Smooth muscle cell of the brain vasculature (primary cell): Measurements from ENCODE around the gene GMCL2.

Experiments
- DNase-seq: peaks from one replicate; pipeline ENCODE4 v3.0.0-alpha.2; 2012; ENCODE audit warnings: low read depth, low spot score

GMCL2 gene

DNA sequence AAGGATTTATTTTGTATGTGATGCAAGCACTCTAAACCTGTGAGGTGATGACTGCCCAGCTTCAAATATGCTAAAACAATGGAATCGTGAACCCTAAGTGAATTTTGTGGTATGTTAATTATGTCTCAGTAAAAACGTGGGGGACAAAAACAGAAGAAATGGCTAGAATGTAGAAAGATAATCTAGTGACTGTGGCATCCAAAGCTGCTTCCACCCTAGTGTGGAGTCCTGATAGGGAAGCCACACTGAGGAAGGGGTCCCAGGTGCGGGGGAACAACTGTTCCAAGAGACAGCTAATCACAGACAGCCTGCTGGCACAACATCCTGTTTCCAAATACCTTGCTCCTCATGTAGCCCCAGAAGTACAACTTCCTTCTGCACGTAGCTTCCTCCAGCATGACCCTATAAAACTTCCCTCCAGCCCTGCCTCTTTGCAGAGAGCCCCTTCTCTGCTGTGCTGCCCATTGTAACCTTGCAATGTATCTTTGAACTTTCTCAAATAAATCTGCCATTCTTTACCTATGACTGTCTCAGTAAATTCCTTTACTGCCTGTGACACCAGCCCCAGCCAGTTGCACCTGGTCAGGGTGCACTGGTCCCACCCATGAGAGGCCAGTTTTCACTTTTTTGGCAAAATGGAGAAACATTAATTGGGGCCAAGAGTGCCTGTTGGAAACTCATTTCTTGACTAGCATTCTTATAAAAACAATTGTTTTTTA, 4.9 kb downstream of the GMCL2 start:
- no peak for DNase-seq

DNA sequence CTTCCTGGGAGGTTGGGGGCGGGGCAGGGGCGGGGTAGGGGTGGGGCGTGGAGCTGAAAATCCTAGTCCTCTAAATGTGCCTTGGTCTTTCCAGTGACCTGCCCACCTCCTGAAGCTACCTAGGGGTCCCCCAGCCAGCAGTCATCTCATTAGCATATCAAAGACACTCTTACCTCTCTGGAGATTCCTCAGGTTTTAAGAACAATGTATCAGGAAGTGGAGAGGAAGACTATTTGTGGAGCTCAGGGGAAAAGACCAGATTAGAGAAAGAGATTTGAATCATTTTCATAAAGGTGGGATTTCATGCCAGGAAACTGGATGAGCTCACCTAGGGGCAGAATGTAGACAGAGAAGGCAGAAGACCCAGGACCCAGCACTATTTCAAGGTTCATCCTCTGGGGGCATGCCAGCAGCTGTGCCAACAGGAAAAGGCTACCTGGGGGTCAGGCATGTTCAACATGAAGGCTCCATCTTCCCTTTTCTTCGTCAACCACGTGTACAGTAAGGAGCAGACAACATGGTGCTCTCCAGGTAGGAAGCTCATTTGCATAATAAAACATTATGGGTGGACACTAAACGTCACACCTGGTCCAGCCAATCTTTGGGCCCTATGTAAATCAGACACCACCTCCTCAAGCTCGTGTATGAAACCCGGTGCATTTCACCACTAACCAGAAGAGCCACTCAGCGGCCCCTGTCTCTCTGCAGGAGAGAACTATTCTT, 6.9 kb downstream of the GMCL2 start:
- no peak for DNase-seq

DNA sequence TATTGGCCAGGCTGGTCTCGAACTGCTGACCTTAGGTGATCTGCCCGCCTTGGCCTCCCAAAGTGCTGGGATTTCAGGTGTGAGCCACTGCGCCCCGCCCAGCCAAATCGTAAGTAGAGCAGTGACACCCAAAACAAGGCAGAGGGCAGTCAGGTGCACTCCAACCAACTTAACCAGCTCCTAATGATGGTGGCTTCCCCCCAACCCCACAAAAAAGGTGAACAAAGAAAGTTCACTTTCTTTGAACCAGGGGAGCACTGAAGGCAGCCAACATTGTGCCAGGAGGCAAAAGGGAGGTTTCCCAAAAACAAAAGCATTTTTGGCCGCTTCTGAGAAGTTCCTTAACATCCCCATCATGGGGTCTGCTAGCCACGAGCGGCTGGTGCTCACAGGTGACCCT, 9.6 kb downstream of the GMCL2 start:
- DNase-seq: no peak

DNA sequence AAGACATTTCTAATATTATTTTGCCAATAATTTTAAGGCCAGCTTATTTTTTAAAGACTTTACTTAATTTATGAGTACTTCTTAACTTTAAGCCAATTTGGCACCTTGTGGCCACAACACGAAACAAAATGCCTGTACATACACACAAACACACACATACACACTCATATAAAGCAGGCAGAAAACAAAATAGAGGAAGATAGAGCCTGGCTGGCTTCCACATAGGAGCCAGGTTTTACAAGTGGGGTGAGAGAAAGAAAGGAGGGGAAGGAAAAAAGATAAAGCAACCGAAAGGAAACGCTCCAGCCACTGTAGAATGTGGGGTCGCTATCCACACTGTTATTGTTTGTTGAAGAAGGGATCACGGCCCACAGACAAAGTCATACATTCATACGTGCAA, 10.4 kb downstream of the GMCL2 start:
- DNase-seq: no peak

DNA sequence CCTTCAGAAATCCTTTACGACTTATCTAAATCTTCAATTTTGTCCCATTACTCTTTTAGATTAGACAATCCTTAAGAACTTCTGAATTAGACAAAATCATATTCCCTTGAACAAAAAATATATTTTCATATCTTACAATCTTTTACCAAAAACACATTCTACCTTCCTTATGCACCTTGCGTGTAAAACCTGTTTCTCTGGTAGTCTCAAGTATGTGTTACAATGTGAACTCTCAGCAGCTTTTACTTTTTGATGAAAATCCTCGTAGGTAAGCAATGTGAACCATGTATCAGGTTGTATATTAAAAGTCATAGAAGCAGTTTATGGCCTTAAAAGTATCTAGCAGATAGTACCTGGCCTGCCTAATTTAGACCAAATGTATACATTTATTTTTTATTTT, 12.7 kb downstream of the GMCL2 start:
- DNase-seq: no peak

DNA sequence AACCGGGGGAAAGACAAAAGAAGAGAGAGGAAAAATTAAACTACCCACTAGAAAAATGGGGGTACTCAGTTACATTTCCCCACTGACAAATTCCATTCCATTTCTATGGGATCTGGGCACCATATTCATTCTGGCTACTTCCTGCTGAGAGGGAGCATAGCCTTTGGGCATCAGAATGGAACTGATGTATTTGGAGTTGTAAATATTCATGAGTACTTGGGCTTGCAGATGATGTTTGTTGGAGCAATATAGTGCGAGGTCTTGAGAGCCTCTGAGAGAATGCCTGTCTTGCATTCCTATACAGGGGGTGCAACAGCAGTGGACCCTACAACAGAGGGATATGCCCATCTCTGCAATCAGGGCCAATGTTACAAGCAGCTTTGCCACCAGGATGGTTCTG, 16.7 kb downstream of the GMCL2 start:
- DNase-seq: no peak

DNA sequence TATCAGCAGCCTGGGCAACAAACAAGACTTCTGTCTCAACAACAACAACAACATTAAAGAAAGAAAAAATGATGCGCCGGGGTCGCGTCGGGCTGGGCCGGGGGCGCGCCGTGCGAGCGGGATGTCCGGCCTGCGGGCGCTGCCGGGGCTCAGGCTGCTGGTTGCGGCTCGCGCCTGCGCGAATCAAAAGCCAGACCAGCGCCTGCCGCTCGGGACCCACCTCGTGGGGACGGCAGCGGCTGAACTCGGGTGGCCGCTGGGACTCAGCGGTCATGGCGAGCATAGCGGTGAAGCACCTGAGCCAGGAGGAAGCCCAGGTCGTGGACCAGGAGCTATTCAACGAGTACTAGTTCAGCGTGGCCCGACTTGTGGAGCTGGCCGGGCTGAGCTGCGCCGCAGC, 21.6 kb downstream of the GMCL2 start:
- DNase-seq: no peak

DNA sequence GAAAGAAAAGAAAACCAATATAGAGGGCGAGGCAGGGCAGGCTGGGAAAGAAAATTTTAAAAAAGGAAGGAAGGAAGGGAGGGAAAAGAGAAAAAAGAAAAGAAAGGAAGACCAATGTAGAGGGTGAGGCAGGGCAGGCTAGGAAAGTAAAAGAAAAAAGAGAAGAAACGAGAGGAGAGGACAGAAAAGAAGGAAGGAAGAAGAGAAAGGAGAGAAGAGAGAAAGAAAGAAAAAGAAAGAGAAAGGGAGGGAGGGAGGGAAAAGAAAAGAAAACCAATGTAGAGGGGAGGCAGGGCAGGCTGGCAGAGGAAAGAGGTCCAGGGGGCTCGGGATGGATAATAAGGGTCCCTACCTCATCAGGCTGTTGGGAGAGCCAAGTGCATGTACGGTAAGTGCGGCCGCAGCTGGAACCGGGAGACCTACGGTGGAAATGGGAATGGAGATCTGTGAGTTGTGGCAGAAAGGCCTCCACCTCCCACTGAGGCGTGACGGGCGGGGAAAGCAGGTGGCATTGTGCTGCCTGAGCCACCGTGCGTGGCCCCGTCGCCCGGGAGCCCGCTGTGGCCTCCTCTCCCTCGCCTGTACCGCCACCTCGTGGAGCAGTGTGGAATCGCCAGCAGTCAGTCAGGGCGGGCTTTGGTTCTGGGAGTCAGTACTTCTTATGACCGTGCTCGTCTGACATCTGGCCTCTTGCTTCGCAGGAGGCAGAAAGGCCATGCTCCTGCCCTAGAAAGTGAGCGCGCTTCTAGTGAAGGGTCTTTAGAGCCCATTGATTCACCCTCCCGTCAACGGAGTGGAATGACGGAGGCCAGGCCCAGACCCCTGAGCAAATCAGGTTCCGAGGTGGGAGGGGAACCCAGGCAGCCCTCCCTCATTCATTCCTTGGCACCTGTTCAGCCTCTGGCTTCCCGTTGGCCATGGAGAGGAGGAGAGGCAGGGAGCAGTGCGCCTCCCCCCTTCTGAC, 23.1 kb downstream of the GMCL2 start:
- DNase-seq: peak; percentile 37

DNA sequence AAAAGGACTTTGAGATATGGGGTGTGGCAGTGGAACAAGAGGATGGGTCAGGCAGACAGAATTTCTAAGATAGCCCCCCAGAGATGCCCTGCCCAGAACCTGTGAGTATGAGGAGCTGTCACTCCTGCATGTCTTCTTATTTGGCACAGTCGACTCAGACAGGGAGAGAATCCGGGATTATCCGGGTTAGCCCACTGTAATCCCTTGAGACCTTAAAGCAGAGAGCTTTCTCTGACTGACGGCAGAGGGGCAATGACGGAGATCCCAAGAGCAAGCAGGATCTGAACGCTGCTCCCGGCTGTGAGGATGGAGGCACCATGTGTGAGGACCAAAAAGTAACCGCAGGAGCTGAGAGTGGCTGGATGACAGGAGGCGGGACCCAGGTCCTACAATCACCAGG, 24.7 kb downstream of the GMCL2 start:
- DNase-seq: no peak

DNA sequence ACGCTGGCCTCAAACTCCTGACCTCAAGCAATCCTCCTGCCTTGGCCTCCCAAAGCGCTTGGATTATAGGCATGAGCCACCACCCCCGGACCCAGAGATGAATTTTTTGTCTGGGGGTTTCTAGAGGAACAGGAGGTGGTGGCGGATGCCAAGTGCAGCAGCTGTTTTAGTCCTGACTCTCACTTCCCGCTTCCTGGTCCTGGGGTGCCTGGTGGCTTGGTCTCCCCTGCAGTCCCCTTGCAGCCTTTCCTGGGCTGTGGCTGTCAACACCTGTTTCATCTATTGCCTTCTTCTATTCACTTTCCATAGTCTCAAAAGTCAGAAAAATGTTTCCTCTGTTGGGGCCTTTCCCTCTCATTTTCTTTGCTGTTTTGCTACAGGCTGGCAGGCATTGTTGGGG, 27.0 kb downstream of the GMCL2 start:
- DNase-seq: no peak

DNA sequence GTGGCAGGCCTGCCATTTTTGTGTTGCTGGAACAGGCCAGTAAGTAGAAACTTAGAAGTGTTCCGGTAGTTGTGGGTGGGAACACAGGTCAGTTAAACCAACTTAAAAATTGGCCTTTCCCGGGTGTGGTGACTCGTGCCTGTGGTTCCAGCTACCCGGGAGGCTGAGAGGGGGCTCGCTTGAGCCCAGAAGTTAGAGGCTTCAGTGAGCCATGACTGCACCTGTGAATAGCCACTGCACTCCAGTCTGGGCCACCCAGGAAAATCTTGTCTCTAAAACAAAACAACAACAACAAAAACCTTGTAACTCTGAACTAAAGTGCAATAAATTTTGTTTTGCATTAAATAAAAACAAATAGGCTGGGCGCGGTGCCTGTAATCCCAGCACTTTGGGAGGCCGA, 32.1 kb downstream of the GMCL2 start:
- no peak for DNase-seq

DNA sequence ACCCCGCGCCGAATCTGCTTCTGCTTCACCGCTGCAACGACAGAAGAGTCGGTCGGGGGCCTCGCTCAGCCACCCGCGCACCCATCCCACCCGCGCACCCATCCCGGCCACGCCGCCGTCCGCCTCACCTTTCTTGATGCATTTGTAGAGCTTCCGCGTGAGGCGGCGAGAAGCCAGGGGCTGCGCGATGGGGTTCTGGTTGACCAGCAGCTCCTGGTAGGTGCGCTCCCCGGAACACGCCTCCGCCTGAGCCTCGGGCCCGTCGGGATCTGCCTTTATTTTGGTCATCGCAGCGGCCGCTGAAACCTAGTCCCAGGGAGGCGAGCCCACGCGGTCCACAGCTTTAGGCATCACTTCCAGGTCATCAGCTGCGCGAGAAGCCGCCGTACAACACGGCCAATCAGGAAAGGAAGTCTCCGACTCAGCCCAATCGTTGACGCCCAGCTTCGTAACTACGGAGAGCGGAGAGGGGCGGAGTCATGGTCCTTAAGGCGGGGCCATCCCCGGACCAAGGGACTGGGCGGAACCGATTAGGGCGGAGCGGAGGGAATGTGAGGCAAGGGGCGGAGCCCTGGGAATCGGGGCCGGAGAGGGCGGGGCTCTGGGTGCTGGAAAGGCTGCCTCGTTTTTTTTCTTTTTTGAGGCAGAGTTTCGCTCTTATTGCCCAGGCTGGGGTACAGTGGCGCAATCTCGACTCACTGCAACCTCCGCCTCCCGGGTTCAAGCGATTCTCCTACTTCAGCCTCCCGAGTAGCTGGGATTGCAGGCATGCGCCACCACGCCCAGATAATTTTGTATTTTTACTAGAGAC, 33.4 kb downstream of the GMCL2 start, which contains the start of gene NHP2:
Gene NHP2 (minus strand): TSS at position 356 of the 811 bp plus-strand sequence. CDS start 68 bp downstream, at position 288.
- DNase-seq: peak; percentile 97

DNA sequence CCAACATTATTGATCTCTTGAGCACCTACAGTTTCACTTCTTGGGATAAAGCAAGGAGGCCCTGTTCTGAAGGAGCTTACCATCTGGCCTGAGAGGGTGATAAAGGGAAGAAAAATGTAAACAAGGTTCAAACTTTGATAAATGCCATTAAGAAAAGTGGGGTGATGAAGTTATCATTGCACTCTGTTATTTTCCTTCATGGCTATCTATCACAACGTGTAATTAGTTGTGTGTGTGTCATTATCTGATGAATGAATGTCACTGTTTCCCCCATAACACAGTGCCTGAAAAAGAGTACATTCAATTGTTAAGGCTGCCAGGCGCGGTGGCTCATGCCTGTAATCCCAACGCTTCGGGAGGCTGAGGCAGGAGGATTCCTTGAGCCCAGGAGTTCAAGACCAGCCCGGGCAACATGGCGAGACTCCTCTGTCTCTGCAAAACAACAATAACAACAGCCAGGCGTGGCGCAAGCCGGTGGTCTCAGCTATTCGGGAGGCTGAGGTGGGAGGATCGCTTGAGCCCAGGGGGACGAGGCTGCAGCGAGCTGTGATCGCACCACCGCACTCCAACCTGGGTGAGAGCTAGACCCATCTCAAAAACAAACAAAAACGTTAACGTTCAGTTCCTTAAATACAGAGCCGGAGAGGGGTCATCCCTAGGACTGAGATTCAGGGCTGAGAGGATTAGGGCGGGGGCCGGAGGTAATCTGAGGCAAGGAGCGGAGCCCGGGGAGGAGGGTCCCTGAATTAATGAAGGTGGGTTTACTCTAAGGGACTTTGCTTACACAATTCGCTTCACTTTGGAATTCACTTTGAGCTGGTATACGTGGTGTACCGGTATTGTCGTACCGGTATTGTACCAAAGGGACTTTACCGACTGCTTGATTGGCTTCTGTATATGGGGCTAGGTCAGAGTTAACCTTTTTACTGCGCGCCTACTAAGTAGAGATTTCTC, 34.4 kb downstream of the GMCL2 start:
- no peak for DNase-seq

DNA sequence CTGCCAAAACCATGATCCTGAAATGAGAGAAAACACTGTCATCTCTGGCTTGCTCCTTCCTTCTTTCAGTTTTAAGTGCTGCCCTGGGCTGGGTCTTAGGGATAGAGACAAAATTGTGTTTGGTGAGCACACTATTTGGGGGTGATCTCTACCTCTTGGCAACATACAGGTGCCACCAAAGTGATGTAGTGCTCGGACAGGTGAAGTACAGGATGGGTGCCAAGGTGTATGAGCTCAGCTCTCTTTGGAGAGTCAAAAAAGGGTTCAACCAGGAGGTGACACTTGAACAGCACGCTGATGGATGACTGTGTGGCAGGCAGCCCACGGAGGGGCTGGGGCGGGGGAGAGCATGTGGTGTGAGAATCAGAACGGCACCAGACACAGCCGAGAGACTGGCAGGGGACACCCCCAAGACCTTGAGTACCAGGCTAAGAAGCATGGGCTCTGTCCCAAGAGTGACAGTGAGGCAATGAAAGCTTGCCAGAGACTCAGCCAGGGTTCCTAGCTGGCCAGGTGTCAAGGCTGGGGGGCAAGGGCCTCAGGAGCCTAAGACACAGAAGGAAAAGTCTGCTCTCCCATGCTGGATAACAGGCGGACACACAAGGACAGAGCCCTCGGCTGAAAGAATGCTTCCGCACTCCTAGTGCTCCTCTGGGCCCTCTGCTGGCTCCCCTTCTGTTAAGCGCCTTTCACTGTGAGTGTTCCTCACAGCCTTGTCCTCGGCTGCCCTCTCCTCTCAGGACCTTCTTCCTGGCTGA, 36.0 kb downstream of the GMCL2 start:
- no peak for DNase-seq

DNA sequence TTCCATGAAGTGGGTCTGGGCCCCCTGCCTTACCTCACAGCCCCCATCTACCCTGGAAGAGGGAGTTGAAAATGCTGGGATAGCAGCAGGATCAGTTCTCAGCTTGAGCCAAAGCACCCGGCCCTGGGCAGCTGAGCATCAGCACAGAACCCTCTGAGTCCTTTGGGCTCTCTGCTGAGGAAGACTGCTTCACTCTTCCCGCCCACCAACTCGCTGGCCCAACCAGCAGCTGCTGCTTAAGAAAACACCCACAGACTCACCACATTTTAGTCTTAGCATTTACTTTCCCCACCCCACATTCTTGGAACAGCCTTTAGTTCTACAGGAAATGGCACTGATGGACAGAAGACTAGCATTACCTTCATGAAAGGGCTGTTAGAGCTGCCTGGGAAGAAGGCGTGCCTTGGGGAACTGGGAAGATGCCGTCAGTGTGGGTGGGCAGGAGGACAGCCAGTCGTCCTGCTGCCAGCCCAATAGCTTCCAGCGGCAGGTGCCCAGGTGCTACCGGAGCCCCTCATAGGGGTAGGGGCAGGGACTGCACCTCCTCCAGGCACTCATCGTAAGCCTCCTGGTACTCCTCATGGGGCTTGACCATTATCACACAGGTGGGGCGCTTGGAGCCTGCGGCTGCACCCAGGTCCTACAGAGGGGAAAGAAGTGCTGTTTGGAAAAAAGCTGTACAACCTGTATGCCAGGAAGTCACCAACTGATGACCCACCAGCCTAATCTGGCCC, 37.8 kb downstream of the GMCL2 start:
- no peak for DNase-seq

DNA sequence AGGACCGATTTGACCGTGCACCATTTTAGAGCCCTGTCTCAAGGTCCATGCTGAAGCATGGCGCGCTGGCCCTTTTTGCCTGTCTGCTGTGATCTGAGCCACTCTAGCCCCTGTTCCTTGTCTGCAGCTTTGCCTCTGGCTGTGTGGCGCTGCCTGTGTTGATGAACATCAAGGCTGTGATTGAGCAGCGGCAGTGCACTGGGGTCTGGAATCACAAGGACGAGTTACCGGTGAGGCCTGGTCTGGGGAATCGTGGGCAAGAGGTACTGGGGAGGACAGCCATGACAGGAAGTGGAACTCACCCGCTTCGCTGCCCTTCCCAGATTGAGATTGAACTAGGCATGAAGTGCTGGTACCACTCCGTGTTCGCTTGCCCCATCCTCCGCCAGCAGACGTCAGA, 39.8 kb downstream of the GMCL2 start:
- no peak for DNase-seq

DNA sequence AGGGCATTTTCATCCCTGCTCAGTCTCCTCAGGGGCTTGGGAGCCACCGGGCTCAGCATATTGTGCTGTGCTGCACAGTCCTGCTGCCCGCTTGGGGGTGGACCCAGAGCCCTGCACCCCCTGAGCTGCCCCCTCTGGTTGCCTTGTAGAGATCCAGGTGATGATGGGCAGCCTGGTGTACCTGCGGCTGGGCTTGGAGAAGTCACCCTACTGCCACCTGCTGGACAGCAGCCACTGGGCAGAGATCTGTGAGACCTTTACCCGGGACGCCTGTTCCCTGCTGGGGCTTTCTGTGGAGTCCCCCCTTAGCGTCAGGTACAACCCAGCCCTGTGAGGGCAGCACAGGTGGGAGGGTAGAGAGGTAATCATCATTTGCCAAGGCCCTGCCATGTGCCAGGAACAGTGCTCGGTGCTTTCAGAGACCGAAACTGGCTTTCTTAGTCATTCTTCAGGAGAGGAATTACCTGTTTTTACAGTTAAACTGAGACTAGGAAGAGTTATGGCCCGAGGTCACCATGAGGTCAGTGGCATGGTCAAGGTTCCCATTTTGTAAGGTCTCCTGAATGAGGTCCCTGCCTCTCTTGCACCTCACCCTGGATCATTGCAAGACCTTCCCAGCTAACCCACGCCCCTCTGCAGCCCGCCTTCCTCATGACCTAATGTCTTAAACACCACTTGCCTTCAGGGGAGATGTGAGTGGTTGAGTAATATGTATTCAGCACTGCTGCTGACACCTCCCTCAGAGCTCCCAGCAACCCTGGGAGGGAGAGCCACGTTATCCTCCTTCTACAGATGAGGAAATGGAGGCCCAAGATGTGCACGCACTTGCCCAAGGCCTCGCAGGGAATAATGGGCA, 41.0 kb downstream of the GMCL2 start:
- DNase-seq: no peak

DNA sequence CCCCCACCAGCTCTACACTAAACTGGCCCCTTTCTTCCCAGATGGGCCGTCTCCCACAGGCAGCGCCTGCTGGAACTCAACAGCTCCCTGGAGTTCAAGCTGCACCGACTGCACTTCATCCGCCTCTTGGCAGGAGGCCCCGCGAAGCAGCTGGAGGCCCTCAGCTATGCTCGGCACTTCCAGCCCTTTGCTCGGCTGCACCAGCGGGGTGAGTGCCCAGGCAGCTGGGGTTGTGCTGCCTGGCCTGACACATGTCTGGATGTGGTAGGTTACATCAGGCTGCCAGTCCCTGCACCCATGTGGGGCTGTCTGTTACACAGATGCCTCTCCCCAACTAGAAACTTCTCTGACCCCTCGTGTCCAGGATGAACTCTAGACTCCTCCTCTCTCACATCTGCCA, 43.3 kb downstream of the GMCL2 start:
- no peak for DNase-seq
